GM19193 (cell line): ENCODE results near the gene UGT1A5.

Source experiments
- POLR2A ChIP-seq: IDR thresholded peaks from 4 replicates; pipeline ENCODE4 v1.6.1; 2011; ENCODE audit not compliant: insufficient read depth, insufficient read length; ENCODE audit errors: extremely low read depth

Gene UGT1A5

DNA sequence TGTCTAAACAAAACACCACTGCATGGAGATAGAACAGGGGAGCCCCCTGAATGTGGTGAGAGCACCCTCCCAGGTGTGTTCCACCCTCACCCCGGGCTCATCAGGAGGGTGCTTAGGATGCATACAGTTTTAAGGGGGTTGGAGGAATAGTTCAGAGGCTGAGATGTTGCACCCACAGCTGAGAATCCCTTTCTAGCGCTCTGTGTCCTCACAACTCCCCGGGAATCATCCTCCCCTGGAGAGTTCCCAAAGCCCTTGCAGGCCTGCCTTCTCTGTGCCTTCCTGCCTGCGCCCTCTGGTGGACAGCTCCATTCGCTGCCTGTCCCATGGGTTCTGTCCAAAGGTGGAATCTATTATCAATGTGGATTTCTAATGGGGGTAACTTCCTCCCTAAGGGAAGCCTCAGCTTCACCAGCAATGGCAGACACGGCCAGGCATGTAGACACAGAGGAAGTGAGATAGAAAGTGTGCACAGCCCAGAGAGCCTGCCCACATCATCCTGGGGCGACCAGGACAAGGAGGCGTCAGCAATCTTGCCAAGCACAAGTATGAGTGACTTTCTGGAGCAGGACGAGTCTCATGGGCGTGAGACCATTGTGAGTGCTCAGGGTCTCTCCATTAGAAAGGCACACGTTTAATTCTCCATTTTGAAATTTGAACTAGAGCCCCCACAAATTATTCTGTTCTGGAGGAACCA, 1.2 kb upstream of the UGT1A5 start:
- TF ChIP-seq POLR2A = no peak

GRCh38 chr2:233713262-233713615, 532 bp downstream of the UGT1A5 start:
- no peak for TF ChIP-seq POLR2A

GRCh38 chr2:233714121-233714520, 1.4 kb downstream of the UGT1A5 start:
- TF ChIP-seq POLR2A = no peak

DNA sequence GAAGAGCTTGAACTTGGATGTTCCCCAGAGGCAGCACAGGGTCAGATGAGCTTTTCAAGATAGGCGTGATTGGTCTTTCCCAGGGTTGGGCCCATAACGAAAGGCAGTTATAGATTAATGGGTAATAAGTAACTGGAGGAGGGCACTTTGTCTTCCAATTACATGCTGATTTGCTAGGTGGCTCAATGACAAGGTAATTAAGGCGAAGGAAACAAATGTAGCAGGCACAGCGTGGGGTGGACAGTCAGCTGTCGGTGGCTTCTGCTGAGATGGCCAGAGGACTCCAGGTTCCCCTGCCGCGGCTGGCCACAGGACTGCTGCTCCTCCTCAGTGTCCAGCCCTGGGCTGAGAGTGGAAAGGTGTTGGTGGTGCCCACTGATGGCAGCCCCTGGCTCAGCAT, 5.8 kb downstream of the UGT1A5 start, which contains the start of gene UGT1A4:
Gene UGT1A4 (plus strand): TSS at position 185 of the 400 bp plus-strand sequence. CDS start 85 bp downstream, at position 270.
- TF ChIP-seq POLR2A = no peak

DNA sequence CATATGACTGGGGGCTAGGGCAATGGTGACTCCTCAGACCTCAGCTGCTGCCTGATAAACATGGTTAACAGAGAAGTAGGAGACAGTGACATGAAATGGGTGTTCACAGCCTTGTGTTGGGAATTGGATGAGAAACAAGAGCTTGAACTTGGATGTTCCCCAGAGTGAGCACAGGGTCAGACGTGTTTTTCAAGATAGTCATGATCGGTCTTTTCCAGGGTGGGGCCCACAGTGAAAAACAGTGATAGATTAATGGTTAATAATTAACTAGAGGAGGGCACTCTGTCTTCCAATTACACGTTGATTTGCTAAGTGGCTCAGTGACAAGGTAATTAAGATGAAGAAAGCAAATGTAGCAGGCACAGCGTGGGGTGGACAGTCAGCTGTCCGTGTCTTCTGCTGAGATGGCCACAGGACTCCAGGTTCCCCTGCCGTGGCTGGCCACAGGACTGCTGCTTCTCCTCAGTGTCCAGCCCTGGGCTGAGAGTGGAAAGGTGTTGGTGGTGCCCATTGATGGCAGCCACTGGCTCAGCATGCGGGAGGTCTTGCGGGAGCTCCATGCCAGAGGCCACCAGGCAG, 16.1 kb downstream of the UGT1A5 start, which contains the start of gene UGT1A3:
Gene UGT1A3 (plus strand): TSS at position 320 of the 579 bp plus-strand sequence. CDS start 85 bp downstream, at position 405.
- no peak for TF ChIP-seq POLR2A

GRCh38 chr2:233740870-233741269, 28.2 kb downstream of the UGT1A5 start:
- no peak for TF ChIP-seq POLR2A

GRCh38 chr2:233743464-233744259, 31.0 kb downstream of the UGT1A5 start:
- no peak for TF ChIP-seq POLR2A

GRCh38 chr2:233745073-233745755, 32.5 kb downstream of the UGT1A5 start:
- no peak for TF ChIP-seq POLR2A

- TF ChIP-seq POLR2A = no peak
Measured at GRCh38 chr2:233746475-233747282, 34.0 kb downstream of the UGT1A5 start.

DNA sequence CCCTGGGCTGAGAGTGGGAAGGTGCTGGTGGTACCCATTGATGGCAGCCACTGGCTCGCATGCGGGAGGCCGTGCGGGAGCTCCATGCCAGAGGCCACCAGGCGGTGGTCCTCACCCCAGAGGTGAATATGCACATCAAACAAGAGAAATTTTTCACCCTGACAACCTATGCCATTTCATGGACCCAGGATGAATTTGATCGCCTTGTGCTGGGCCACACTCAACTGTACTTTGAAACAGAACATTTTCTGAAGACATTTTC, 34.5 kb downstream of the UGT1A5 start:
- TF ChIP-seq POLR2A = no peak

DNA sequence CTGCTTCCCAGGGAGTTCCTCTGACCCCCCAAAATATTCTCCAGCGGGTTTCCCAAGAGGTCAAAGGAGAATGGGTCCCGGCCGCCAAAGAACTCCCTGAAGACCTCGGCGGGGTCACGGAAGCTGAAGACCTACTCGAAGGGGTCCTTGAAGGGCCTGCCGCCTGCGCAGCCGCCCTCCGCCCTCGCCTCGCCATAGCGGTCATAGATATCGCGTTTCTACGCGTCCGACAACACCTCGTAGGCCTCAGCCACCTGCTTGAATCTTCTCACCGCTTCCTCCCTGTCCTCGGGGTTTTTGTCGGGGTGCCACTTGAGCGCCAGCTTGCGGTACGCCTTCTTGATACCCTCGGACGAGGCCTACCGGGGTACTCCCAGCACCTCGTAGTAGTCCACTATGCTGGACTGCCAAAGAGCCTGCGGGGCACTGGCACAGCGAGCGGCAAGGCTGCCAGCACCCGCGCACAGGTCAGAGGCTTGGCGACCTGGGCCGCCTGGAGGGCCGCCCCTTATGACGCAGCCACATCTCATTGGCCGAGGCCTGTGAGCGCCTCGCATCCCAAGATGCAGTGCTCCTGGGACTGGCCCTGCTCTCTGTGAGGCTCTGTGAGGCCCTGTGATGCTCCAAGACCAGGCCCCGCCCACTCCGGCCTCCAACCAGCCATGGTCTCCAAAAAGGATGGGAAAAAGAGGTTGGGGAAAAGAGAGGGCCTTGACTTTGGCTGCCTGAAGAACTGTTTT, 42.3 kb downstream of the UGT1A5 start:
- no peak for TF ChIP-seq POLR2A

DNA sequence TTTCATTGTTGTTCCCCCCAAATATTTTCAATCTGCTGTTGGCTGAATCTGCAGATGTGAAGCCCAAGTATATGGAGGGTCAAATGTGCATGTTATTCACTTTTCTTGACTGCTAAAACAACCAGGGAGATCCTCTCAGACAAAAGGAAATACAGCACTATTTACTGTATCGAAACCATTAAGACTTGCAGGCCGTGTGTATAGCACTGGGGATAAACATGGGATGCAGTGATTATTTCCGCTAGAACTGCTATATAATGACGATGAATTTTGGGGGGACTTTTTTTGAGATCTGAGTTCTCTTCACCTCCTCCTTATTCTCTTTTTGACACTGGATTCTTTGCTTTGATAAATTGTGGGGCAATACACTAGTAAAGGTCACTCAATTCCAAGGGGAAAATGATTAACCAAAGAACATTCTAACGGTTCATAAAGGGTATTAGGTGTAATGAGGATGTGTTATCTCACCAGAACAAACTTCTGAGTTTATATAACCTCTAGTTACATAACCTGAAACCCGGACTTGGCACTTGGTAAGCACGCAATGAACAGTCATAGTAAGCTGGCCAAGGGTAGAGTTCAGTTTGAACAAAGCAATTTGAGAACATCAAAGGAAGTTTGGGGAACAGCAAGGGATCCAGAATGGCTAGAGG, 43.8 kb downstream of the UGT1A5 start:
- no peak for TF ChIP-seq POLR2A

DNA sequence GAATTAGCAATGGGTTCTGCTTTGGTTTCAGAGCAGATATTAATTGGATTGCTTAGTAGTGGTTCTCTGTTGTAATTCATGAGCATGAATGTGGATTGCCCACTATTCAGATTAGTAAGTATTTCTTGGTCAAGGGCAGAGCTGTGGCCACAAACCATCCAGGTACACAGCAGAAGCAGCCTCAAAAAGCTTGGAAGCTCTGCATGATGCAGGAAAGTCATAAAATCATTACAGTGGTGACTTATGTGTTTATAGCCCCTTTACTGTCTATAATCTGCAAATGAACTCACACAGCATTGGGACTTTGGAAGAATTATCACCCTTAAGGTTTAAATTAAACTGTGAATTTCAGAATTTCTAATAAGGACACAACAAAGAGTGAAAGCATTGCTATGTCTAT, 45.4 kb downstream of the UGT1A5 start:
- no peak for TF ChIP-seq POLR2A
